SK-N-SH treated with all-trans-retinoic acid at 6 μM for 48 hours (cell line): Measurements from ENCODE around the gene UPB1.

ENCODE experiments used
- RARB ChIP-seq: fragments of 250-450 bp; sonication (Bioruptor Pico); IDR thresholded peaks from 2 replicates; pipeline ENCODE4 v1.8.0; 2021; ENCODE audit warnings: mild to moderate bottlenecking, moderate library complexity
- ZFP30 ChIP-seq: fragments of 450-650 bp; formaldehyde crosslinking; IDR thresholded peaks from 2 replicates; pipeline ENCODE4 v1.5.0; 2022; ENCODE audit warnings: mild to moderate bottlenecking, moderate library complexity

GRCh38 chr22:24463071-24463760 lies 31.9 kb upstream of the UPB1 start:
- TF ChIP-seq ZFP30 (CRISPR knock-in tag), result no peak
- no peak for TF ChIP-seq RARB (CRISPR knock-in tag)
